ENCODE results near the gene DCANP1.

GRCh38 chr5:135482381-135482933 is 35.3 kb upstream of the DCANP1 start:
- no peak for TF ChIP-seq CTCF (IDR thresholded peaks at IDR 0.05)
- no peak for TF ChIP-seq EZH2 (IDR thresholded peaks at IDR 0.05; ENCODE audit: borderline replicate concordance, insufficient read depth, low read depth, low read length, poor library complexity, severe bottlenecking)

All from B cell (primary cell).